Measurements from ENCODE around the gene NOXA1. TPM values are rescaled to one million over a fixed set of nuclear protein-coding genes. Genes with fewer than 3 reads are reported as not detected.

The NOXA1 gene
- total and polyA plus RNA-seq, 9 of the 15 experiments (the other 6 are each of a cell fraction or from before 2014, with no cell fraction given): 0.07 to 1.2 (median 0.20) TPM; not detected in 4

DNA sequence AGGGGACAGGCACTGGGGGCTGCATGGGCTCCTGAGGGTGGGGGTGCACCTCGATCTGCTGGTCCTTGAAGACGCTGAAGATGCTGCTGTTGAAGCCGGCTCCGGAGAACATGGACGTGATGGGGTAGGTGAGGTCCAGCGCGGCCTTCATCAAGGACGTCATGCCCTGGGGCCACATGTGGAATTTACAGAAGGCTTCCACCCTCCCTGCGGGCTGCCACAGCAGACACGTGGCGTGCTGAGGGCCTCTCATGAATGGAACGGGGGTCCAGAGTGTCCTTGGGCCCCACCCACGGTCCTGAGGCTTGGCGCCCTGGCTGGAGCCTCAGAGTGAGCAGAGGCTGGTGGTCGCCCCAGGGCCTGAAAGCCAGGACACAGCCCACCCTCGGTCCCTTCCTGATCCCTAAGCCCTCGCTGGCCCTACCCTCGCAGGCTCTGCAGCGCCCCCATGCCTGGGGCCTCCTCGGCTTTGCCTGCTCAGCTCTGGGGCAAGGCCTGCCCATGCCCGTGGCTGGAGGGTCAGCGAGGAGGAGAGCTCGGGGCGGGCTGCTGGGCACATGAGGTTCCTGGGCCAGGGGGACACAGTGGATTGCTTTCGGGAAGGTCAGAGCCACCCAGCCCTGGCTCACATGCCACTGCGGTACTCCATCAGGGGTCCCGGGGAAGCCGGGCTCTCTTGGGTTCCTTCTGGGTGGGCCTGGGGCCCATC lies 41.3 kb downstream of the NOXA1 start:
- Histone ChIP-seq H3K9ac (ENCODE audit: insufficient read depth in 1 of 2, low read depth in 2 of 2, low read length in 2 of 2) (no peak overlapping the region; a peak in 1 of 4 replicates), H3K36me3 (ENCODE audit: control insufficient read depth, insufficient read depth, low read length) (no peaks in the 10 kb centered on the region), H3K4me3 (no peak overlapping the region), H3K79me2 (ENCODE audit: control insufficient read depth, insufficient read depth, low read length) (no peaks in the 10 kb centered on the region), H3K4me2 (ENCODE audit: insufficient read depth, low read length) (no peak overlapping the region), H3K27ac (ENCODE audit: extremely low read depth, low read depth, low read length) (no peak overlapping the region), H4K20me1 (replicated peaks; ENCODE audit: control insufficient read depth, insufficient read depth, low read length) (no peaks in the 10 kb centered on the region), H2AFZ (ENCODE audit: low read depth, low read length) (no peak overlapping the region), H3K9me3 (replicated peaks; ENCODE audit: control insufficient read depth, insufficient read depth, low read depth, low read length) (no peaks in the 10 kb centered on the region), H3K4me1 (replicated peaks in 1 of 2; ENCODE audit: control insufficient read depth in 2 of 2, insufficient read depth in 2 of 2, low read length in 2 of 2) (peaks cover 16 to 74% of the 10 kb centered on the region in 2 experiments), H3K9me1 (ENCODE audit: control insufficient read depth, insufficient read depth, low read length) (no peaks in the 10 kb centered on the region), H3K27me3 (ENCODE audit: control insufficient read depth in 2 of 2, insufficient read depth in 2 of 2, low read length in 2 of 2) (no peaks in the 10 kb centered on the region)
- DNase-seq (ENCODE audit: extremely low read depth in 1 of 4, low spot score in 3 of 4): no peak
- ChIA-PET CTCF (ENCODE audit: low intra/inter-chr PET ratio) (interaction anchor here (0.6 kb wide), 1 partner anchor 1112 kb away, joined by 4 read pairs; no protein-coding TSS in a partner anchor), POLR2A (no interaction called here)
- WGBS (ENCODE audit: insufficient coverage, low coverage, missing lambda C conversion rate): 70% methylated on average over 23 of the region's 28 CpGs
- in situ Hi-C loops (cut with MboI) (no loop called here), intact Hi-C loops (cut with micrococcal nuclease) (no loop called here)
- TF ChIP-seq BDP1 (IDR thresholded peaks at IDR 0.05; ENCODE audit: insufficient read depth, insufficient read length) (no peak), MEIS2 (IDR thresholded peaks at IDR 0.05; ENCODE audit: partially characterized antibody) (no peak), MTA1 (IDR thresholded peaks at IDR 0.05; ENCODE audit: borderline replicate concordance) (no peak), FUS (optimal IDR thresholded peaks at IDR 0.05; ENCODE audit: low read depth, low read length) (no peak), BRD9 (IDR thresholded peaks at IDR 0.05; ENCODE audit: low read depth, partially characterized antibody) (no peak), CREBBP (IDR thresholded peaks at IDR 0.05; ENCODE audit: low read depth, low read length) (no peak), SAP30 (IDR thresholded peaks at IDR 0.05; ENCODE audit: borderline replicate concordance, insufficient read depth, low read depth, low read length, poor library complexity, severe bottlenecking) (no peak), EZH2 (IDR thresholded peaks at IDR 0.05; ENCODE audit: borderline replicate concordance, low read depth, low read length) (no peak), MCM7 (IDR thresholded peaks at IDR 0.05) (no peak), PHF20 (IDR thresholded peaks at IDR 0.05; ENCODE audit: partially characterized antibody) (no peak)
- TF ChIP-seq, protein P1, sequence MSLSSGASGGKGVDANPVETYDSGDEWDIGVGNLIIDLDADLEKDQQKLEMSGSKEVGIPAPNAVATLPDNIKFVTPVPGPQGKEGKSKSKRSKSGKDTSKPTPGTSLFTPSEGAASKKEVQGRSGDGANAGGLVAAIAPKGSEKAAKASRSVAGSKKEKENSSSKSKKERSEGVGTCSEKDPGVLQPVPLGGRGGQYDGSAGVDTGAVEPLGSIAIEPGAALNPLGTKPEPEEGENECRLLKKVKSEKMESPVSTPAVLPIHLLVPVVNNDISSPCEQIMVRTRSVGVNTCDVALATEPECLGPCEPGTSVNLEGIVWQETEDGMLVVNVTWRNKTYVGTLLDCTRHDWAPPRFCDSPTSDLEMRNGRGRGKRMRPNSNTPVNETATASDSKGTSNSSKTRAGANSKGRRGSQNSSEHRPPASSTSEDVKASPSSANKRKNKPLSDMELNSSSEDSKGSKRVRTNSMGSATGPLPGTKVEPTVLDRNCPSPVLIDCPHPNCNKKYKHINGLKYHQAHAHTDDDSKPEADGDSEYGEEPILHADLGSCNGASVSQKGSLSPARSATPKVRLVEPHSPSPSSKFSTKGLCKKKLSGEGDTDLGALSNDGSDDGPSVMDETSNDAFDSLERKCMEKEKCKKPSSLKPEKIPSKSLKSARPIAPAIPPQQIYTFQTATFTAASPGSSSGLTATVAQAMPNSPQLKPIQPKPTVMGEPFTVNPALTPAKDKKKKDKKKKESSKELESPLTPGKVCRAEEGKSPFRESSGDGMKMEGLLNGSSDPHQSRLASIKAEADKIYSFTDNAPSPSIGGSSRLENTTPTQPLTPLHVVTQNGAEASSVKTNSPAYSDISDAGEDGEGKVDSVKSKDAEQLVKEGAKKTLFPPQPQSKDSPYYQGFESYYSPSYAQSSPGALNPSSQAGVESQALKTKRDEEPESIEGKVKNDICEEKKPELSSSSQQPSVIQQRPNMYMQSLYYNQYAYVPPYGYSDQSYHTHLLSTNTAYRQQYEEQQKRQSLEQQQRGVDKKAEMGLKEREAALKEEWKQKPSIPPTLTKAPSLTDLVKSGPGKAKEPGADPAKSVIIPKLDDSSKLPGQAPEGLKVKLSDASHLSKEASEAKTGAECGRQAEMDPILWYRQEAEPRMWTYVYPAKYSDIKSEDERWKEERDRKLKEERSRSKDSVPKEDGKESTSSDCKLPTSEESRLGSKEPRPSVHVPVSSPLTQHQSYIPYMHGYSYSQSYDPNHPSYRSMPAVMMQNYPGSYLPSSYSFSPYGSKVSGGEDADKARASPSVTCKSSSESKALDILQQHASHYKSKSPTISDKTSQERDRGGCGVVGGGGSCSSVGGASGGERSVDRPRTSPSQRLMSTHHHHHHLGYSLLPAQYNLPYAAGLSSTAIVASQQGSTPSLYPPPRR (CRISPR knock-in tag; IDR thresholded peaks at IDR 0.05; ENCODE audit: borderline replicate concordance): no peak
- TF ChIP-seq, protein P2, sequence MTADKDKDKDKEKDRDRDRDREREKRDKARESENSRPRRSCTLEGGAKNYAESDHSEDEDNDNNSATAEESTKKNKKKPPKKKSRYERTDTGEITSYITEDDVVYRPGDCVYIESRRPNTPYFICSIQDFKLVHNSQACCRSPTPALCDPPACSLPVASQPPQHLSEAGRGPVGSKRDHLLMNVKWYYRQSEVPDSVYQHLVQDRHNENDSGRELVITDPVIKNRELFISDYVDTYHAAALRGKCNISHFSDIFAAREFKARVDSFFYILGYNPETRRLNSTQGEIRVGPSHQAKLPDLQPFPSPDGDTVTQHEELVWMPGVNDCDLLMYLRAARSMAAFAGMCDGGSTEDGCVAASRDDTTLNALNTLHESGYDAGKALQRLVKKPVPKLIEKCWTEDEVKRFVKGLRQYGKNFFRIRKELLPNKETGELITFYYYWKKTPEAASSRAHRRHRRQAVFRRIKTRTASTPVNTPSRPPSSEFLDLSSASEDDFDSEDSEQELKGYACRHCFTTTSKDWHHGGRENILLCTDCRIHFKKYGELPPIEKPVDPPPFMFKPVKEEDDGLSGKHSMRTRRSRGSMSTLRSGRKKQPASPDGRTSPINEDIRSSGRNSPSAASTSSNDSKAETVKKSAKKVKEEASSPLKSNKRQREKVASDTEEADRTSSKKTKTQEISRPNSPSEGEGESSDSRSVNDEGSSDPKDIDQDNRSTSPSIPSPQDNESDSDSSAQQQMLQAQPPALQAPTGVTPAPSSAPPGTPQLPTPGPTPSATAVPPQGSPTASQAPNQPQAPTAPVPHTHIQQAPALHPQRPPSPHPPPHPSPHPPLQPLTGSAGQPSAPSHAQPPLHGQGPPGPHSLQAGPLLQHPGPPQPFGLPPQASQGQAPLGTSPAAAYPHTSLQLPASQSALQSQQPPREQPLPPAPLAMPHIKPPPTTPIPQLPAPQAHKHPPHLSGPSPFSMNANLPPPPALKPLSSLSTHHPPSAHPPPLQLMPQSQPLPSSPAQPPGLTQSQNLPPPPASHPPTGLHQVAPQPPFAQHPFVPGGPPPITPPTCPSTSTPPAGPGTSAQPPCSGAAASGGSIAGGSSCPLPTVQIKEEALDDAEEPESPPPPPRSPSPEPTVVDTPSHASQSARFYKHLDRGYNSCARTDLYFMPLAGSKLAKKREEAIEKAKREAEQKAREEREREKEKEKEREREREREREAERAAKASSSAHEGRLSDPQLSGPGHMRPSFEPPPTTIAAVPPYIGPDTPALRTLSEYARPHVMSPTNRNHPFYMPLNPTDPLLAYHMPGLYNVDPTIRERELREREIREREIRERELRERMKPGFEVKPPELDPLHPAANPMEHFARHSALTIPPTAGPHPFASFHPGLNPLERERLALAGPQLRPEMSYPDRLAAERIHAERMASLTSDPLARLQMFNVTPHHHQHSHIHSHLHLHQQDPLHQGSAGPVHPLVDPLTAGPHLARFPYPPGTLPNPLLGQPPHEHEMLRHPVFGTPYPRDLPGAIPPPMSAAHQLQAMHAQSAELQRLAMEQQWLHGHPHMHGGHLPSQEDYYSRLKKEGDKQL (CRISPR knock-in tag; IDR thresholded peaks at IDR 0.05; ENCODE audit: borderline replicate concordance): no peak
- FAIRE-seq: no peak
- ATAC-seq: no peak
- BruUV-seq (replicated peaks): no TSS peak
